Stomach smooth muscle (tissue), 2 donors: Measurements from ENCODE around the gene VPS13D.

ENCODE experiments used
- H3K27ac ChIP-seq: one replicate; pipeline ENCODE4 v1.7.0; 2013; ENCODE audit warnings: mild to moderate bottlenecking, low read length, inconsistent platforms
- H3K27me3 ChIP-seq, 2 donors: one replicate each; pipeline ENCODE4 v1.7.0; 2013; ENCODE audit warnings: low read length in 2 of 2; ENCODE audit not compliant: insufficient read depth in 2 of 2, control insufficient read depth in 1 of 2
- H3K36me3 ChIP-seq, 2 donors: one replicate each; pipeline ENCODE4 v1.7.0; 2013; ENCODE audit warnings: low read length in 2 of 2; ENCODE audit not compliant: control insufficient read depth in 2 of 2, insufficient read depth in 2 of 2
- H3K4me1 ChIP-seq: one replicate; pipeline ENCODE4 v1.7.0; 2013; ENCODE audit warnings: low read length; ENCODE audit not compliant: control insufficient read depth, insufficient read depth
- H3K4me3 ChIP-seq, 2 donors: one replicate each; pipeline ENCODE4 v1.7.0; 2013; ENCODE audit warnings: low read length in 2 of 2
- H3K9ac ChIP-seq, 2 donors: one replicate each; pipeline ENCODE4 v1.7.0; 2013; ENCODE audit warnings: low read length in 2 of 2, mild to moderate bottlenecking in 1 of 2
- H3K9me3 ChIP-seq, 2 donors: one replicate each; pipeline ENCODE4 v1.7.0; 2013; ENCODE audit warnings: low read length in 2 of 2; ENCODE audit not compliant: control insufficient read depth in 2 of 2
- donor health status: healthy.
- donor health status: Pancreatic carcinoma.

The VPS13D gene

DNA sequence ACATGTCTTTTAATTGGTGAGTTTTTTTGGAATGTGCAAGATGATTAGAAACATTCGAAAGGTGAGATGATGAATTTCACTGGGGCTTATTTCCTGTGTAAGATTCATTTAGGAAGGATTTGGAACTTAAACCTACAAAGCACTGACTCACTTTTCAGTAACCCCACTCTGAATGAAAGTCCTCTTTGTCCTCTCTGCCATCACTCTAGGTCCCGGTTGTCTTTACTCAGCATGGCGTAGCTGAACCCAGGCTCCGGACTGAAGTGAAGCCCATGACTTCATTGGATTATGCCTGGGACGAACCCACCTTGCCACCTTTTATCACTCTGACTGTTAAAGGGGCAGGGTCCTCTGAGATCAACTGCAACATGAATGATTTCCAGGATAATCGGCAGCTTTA, 139.4 kb downstream of the VPS13D start:
- no peaks in the 10 kb centered on the region for H3K4me1 ChIP-seq
- H3K9me3 ChIP-seq: no peaks in the 10 kb centered on the region
- H3K36me3 ChIP-seq: peaks cover 15 to 26% of the 10 kb centered on the region in 2 donors

DNA sequence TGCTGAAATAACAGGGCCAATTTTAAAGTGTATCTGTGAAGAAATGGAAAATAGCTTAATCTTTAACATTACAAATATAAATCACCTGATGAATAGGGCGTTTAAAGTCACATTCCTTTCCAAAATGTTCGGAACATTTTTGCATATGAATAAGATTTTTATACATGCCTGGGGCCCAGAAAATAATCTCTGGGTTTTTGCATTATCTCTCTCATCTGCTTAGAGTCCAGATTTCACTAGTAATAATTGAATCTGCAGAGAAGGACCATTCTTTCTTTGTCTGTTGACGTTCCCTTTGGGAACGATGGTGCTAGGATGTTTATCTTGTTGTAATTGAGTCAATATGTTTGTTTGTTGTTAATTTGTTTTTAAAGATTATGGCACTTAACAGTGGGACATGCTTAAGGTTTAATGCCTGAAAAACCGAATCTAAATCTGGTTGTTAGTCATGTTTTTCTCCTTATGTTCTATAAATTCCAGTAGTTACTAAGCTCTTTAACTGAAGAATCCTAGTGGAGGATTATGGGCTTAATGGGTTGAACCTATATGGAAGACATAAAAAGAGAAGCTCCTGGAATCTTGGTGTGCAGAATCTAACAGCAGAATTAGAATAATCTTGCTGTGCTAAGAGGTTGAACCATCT, 140.6 kb downstream of the VPS13D start:
- peaks cover 11 to 24% of the 10 kb centered on the region in 2 donors for H3K36me3 ChIP-seq
- no peak overlapping the region for H3K4me3 ChIP-seq
- no peaks in the 10 kb centered on the region for H3K9me3 ChIP-seq
- H3K4me1 ChIP-seq: no peaks in the 10 kb centered on the region
- no peaks in the 10 kb centered on the region for H3K27me3 ChIP-seq
- no peak overlapping the region for H3K27ac ChIP-seq
- no peak overlapping the region for H3K9ac ChIP-seq

More for the DNA sequence above, 139.4 kb downstream of the VPS13D start:
- Histone ChIP-seq H3K27ac (no peak overlapping the region), H3K4me3 (no peak overlapping the region), H3K9ac (no peak overlapping the region), H3K27me3 (no peaks in the 10 kb centered on the region)

DNA sequence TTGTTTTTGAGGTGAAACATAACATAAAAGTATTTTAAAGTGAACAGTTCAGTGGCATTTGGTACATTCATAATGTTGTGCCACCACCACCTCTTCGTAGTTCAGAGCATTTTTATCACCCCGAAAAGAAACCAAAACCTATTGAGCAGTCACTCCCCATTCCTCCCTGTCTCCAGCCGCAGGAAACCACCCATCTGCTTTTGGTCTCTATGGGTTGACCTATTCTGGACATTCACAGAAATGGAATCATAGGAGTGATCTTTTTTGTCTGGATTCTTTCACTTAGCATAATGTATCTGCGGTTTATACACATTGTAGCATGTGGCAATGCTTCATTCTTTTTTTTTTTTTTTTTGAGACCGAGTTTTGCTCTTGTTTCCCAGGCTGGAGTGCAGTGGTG, 141.2 kb downstream of the VPS13D start:
- no peak overlapping the region for H3K4me3 ChIP-seq
- H3K36me3 ChIP-seq: peaks cover 11 to 24% of the 10 kb centered on the region in 2 donors
- H3K27me3 ChIP-seq: no peaks in the 10 kb centered on the region
- H3K9me3 ChIP-seq: no peaks in the 10 kb centered on the region
- no peak overlapping the region for H3K9ac ChIP-seq
- H3K27ac ChIP-seq: no peak overlapping the region
- H3K4me1 ChIP-seq: no peaks in the 10 kb centered on the region

DNA sequence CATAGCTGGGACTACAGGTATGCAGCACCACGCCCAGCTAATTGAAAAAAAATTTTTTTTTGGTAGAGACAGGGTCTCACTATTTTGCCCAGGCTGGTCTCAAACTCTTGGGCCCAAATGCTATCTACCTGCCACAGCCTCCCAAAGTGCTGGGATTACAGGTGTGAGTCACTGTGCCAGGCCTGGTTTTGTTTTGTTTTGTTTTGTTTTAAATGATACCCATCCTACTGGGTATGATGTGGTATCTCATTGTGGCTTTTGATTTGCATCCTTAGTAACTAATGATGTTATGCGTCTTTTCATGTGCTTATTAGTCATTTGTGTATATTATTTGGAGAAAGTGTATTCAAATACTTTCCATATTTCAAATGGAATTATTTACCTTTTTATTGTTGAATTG, 142.3 kb downstream of the VPS13D start:
- Histone ChIP-seq H3K27me3 (no peaks in the 10 kb centered on the region), H3K36me3 (peaks cover 14 to 24% of the 10 kb centered on the region in 2 donors), H3K27ac (no peak overlapping the region), H3K4me3 (no peak overlapping the region), H3K9ac (no peak overlapping the region), H3K4me1 (no peaks in the 10 kb centered on the region), H3K9me3 (no peaks in the 10 kb centered on the region)

DNA sequence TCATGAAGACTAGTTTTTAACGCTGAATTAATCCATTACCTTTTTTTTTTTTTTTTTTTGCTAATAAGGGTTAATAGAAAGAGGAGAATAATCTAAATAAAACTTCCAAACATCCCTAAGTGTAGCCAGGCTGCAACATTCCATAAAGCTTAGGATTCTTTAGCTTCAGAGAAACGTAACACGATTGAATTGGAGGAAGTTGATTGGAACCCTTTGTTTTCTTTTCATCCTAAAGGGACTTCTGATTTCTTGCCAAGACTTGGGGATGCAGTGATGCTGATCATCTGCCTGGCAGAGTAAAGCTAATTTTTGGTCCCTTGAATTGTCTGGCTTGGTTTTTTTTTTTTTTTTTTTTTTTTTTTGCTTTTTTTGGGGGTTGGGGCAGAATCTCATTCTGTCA, 142.9 kb downstream of the VPS13D start:
- Histone ChIP-seq H3K9me3 (no peaks in the 10 kb centered on the region), H3K4me3 (no peak overlapping the region), H3K9ac (no peak overlapping the region), H3K27me3 (no peaks in the 10 kb centered on the region), H3K27ac (no peak overlapping the region), H3K36me3 (peaks cover 14 to 24% of the 10 kb centered on the region in 2 donors), H3K4me1 (no peaks in the 10 kb centered on the region)

DNA sequence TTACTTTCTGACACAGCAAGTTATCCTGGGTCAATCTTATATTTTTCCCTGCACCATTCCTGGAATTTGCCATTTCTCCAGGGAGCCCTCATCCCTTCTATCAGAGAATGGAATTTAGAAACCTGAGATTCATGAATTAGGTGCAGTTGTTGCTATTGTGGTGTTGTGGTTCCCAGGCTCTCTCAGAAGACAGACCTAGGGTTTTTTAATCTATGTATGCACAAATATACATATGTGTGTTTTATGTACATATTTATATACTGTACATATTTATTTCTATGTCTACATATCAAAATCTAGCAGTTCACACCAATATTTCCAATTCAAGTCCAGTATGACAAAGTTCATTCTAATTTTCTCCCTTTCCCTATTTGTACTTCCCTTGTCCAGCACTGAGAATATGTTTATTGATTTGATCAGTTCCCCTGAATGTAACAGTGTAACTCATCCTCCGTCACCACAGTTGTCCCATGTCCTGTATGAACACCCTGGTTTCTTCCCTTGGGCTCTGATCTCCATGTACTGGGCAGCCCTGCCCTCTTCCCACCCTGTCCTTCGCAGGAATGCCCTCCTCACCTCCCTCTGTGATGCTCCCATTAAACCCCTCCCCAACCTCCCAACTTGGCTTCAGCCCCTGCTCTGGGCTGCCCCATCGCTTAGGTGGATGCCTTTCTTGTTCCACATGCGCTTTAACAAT, 145.5 kb downstream of the VPS13D start:
- H3K4me3 ChIP-seq: no peak overlapping the region
- H3K27ac ChIP-seq: no peak overlapping the region
- H3K36me3 ChIP-seq: peaks cover 4 to 15% of the 10 kb centered on the region in 2 donors

DNA sequence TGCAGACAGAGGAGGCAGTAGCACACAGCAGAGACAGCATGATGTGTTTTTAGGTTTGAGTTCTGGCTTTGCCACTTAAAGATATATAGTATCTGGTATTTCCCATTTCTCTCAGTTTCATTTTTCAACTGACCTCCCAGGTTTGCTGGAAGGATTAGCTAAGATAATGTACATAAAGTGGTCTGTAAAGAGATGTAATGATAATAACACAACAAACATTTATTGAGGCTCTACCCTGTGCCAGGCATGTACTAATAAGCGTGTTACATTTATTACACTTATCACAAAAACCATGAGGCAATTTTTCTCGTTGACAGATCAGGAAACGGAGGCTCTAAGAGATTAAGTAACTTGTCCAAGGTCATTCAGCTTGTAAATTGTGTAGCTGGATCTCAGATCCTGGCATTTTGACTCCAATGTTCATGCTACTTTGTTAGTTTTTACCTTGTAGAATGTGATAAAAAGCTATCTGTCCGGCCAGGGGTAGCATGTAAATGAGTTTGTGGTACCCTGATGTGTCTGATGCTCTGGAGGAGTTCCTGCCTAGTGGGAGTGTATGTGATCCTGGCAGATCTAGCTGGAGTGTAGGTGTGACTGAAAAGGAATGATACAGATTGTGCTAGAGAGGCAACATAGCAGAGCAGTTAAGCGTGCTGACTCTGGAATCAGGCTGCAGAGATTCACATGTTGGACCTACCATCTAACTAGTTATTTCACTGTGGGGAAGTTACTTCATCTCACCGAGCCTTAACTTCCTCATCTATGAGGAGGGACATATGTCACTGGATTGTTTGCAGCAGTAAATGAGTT, 146.6 kb downstream of the VPS13D start:
- H3K27ac ChIP-seq: no peak overlapping the region
- peaks cover 4 to 15% of the 10 kb centered on the region in 2 donors for H3K36me3 ChIP-seq
- no peaks in the 10 kb centered on the region for H3K9me3 ChIP-seq
- no peak overlapping the region for H3K4me3 ChIP-seq
- no peak overlapping the region for H3K9ac ChIP-seq
- peaks cover 8% of the 10 kb centered on the region for H3K4me1 ChIP-seq
- no peaks in the 10 kb centered on the region for H3K27me3 ChIP-seq

More for the DNA sequence above, 145.5 kb downstream of the VPS13D start:
- Histone ChIP-seq H3K27me3 (no peaks in the 10 kb centered on the region), H3K4me1 (peaks cover 2% of the 10 kb centered on the region), H3K9ac (no peak overlapping the region), H3K9me3 (no peaks in the 10 kb centered on the region)

DNA sequence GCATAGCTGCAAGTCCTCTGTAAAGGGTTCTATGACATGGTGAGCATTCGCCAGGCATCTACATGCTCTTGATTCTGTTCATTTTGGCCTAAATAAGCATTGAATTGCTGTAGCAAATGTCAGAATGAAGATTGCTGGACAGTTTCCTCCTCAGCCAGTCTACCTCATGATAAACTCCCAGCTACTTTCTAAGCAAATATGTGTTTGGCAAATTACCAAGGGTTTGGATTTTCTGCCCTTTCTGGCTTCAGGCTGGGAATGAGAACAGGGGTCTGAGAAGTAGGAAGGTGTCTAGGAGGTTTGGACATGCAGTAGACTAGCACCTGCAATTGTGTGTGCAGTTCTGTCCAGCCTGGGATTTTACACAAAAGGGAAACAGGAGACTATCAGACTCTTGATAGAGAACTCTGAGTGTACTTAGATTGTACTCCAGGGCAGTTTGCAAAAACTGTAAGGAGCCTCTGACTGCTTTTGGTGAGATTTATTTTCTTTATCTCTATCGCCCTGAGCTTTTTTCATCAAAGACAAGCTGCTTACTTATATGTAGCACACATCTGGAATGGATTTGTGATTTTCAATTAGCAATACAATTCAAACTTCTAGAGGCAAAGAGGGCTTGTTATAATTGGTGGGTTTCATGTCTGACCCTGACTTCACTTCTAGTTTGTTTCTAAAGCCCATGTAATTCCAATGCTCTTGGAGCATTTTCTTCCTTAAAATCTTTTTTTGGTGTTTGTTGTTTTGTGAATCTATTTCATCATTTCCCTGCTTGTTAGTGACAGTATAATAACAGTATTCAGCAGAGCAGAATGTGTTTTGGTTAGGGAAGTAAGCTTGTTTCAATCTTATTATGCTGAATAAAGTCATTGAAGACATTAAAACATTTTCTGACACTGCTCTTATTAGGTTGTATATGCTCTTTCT, 150.8 kb downstream of the VPS13D start:
- Histone ChIP-seq H3K27ac (peak overlapping the region; percentile 19), H3K4me1 (peaks cover 8% of the 10 kb centered on the region), H3K4me3 (no peak overlapping the region), H3K27me3 (no peaks in the 10 kb centered on the region), H3K36me3 (peaks cover 17 to 19% of the 10 kb centered on the region in 2 donors), H3K9ac (no peak overlapping the region), H3K9me3 (no peaks in the 10 kb centered on the region)

DNA sequence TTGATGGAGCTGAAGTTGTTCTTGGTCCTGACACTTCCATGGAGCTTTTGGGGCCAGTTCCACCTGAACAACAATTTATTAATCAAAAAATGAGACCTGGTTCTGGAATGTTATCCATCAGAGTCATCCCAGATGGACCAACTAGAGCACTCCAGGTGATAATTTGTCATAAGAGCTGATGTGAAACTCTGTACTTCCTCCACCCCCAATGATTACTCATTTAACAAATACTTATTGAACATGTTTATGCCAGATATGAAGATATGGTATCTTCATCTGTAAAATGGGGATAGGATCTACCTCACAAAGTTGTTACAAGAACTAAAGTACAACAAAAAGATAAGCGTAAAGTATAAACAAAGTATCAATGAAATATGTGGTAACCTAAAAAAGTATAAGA, 153.2 kb downstream of the VPS13D start:
- Histone ChIP-seq H3K9ac (no peak overlapping the region), H3K4me1 (peaks cover 8% of the 10 kb centered on the region), H3K9me3 (no peaks in the 10 kb centered on the region), H3K36me3 (peaks cover 27 to 39% of the 10 kb centered on the region in 2 donors), H3K27ac (no peak overlapping the region), H3K27me3 (no peaks in the 10 kb centered on the region), H3K4me3 (no peak overlapping the region)

DNA sequence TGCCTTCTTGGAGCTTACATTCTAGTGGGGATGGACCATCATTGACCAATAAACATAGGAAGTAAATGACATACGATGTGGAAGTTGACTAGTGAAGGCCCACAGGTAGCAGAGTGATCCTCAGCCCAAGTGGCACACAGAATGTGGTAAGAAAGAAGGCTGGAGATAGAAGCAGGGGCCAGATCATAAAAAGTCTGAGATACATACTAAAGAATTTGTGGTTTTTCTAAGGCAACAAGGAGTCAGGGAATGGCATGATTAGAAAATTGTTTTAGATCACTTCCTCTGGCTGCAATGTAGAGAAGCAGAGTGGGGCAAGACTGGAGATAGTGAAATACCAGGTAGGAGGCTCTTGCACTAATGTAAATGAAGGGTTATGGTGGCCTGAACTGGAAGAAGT, 154.0 kb downstream of the VPS13D start:
- peaks cover 8% of the 10 kb centered on the region for H3K4me1 ChIP-seq
- no peaks in the 10 kb centered on the region for H3K27me3 ChIP-seq
- peaks cover 25 to 39% of the 10 kb centered on the region in 2 donors for H3K36me3 ChIP-seq
- no peak overlapping the region for H3K27ac ChIP-seq
- no peaks in the 10 kb centered on the region for H3K9me3 ChIP-seq
- no peak overlapping the region for H3K4me3 ChIP-seq
- H3K9ac ChIP-seq: no peak overlapping the region
